ENCODE data around the gene STAT2.
"Not testable (repeated sequence)": the region's sequence is repeated elsewhere in the genome, so short reads cannot be mapped to it uniquely, and the experiment has no call there.

Gene STAT2

DNA sequence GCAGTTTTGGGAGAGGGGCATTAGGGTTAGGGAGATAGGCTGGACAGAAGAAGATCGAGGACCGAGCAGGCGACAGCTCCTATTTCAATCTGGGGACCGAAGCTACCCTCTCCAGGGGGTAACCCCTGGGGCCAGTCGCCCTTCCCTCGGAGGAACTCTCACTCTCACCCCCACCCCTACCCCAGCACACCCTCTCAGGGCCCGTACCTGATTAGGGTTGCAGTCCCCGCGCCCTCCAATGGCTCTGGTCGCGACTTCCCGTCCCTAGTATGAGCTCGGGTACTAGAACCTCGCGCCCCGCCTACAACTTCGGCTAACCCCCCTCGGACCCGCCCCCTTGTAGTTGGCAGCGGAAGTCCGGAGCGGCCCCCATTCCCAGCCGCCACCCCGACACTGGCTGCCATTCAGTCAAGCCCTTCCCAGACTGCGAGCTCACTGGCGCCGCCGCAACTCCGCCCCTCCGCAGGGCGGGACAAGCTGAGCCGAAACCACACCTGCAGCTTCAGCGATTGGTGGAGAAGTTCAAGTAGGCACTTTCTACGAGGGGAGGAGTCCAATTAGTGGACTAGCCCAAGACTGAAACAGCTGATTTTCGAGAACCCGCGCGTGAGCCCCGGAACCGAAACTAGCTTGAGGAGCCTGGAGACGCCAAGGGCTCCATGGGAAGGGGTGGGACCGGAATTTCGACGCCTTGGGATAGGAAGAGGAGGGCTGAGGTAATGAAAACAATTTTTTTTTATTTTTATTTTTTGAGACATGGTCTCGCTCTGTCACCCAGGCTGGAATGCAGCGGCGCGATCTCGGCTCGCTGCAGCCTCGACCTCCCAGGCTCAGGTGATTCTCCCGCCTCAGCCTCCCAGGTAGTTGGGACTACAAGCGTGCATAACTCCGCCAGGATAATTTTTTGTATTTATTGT is at the start of gene STAT2:
STAT2 (minus strand) TSS at position 257 of the 917 bp plus-strand sequence. CDS start 3,536 bp downstream, outside the sequence.
- TF ChIP-seq, protein P1, sequence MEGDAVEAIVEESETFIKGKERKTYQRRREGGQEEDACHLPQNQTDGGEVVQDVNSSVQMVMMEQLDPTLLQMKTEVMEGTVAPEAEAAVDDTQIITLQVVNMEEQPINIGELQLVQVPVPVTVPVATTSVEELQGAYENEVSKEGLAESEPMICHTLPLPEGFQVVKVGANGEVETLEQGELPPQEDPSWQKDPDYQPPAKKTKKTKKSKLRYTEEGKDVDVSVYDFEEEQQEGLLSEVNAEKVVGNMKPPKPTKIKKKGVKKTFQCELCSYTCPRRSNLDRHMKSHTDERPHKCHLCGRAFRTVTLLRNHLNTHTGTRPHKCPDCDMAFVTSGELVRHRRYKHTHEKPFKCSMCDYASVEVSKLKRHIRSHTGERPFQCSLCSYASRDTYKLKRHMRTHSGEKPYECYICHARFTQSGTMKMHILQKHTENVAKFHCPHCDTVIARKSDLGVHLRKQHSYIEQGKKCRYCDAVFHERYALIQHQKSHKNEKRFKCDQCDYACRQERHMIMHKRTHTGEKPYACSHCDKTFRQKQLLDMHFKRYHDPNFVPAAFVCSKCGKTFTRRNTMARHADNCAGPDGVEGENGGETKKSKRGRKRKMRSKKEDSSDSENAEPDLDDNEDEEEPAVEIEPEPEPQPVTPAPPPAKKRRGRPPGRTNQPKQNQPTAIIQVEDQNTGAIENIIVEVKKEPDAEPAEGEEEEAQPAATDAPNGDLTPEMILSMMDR (IDR thresholded peaks at IDR 0.05; ENCODE audit: extremely low read depth, insufficient read depth, missing control alignments) = no peak

DNA sequence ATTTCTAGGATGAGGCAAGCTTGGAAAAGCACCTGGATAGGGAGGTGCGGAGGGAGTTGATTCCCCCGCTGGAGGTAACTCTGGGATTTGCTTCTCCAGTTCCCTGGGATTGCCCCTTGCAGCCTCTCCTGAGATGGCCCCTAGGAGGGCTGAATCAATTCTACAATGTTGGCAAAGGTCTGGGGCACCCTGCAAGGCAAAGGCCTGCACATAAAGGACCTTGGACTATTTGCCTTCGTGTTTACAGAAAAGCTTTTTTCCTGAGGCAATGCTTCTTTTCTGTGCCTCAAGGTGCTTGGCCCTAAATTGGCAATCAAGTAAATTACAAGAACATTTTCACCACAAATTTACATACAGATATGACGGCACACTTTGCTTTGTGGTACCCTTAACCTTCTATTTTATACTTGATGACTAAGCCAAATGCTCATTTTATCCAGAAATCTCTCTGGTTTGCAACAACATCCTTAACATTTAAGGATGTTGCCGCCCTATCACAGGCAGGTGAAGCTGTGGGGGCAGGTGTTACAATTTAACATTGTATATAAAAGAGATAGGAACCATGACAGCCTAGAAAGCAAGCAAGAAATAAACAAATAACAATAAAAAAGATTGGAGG is 49.0 kb upstream of the STAT2 start:
- no peak for DNase-seq (ENCODE audit: low spot score)
- in situ Hi-C loops (cut with MboI; ENCODE audit: low pct_unique_long_range_greater_than_20kb, low sequenced_read_pairs, unreplicated experiment) = no loop called here
- TF ChIP-seq, protein P1 (IDR thresholded peaks at IDR 0.05; ENCODE audit: extremely low read depth, insufficient read depth, missing control alignments) = no peak

More for the DNA sequence above, at the start of gene STAT2:
- DNase-seq (ENCODE audit: low spot score) = peak; percentile 92
- in situ Hi-C loops (cut with MboI; ENCODE audit: low pct_unique_long_range_greater_than_20kb, low sequenced_read_pairs, unreplicated experiment) = no loop called here

DNA sequence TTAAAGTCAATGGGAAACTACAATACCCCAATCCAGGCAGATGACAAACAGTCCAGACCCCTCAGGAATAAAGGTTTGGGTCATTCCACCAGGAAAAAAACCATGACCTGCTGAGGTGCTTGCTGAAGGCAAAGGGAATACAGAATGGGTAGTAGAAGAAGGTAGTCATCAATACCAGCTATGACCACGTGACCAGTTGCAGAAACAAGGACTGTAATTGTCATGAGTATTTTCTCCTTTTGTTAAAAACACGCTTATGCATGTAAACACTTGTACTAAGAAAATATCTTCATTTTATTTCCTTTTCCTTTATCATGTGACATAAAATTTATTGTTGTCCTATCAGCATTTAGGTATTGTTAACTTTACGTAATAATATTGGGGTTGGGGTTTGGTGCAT is 44.3 kb upstream of the STAT2 start:
- in situ Hi-C loops (cut with MboI; ENCODE audit: low pct_unique_long_range_greater_than_20kb, low sequenced_read_pairs, unreplicated experiment); DNase-seq (ENCODE audit: low spot score): not testable (repeated sequence)

DNA sequence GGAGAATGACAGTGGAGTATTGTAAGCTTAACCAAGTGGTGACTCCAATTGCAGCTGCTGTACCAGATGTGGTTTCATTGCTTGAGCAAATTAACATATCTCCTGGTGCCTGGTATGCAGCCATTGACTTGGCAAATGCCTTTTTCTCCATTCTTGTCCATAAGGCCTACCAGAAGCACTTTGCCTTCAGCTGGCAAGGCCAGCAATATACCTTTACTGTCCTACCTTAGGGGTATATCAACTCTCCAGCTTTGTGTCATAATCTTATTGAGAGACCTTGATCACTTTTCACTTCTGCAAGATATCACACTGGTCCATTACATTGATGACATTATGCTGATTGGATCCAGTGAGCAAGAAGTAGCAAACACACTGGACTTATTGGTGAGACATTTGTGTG is 41.7 kb upstream of the STAT2 start:
- in situ Hi-C loops (cut with MboI; ENCODE audit: low pct_unique_long_range_greater_than_20kb, low sequenced_read_pairs, unreplicated experiment); DNase-seq (ENCODE audit: low spot score): not testable (repeated sequence)

DNA sequence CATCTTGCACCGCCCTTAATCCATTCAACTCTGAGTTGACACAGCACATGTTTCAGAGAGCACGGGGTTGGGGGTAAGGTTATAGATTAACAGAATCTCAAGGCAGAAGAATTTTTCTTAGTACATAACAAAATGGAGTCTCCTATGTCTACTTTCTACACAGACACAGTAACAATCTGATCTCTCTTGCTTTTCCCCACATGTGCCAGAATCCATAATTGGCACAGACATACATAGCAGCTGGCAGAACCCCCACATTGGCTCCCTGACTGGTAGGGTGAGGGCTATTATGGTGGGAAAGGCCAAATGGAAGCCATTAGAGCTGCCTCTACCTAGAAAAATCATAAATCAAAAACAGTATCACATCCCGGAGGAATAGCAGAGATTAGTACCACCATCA is 41.2 kb upstream of the STAT2 start:
- in situ Hi-C loops (cut with MboI; ENCODE audit: low pct_unique_long_range_greater_than_20kb, low sequenced_read_pairs, unreplicated experiment); DNase-seq (ENCODE audit: low spot score): not testable (repeated sequence)

DNA sequence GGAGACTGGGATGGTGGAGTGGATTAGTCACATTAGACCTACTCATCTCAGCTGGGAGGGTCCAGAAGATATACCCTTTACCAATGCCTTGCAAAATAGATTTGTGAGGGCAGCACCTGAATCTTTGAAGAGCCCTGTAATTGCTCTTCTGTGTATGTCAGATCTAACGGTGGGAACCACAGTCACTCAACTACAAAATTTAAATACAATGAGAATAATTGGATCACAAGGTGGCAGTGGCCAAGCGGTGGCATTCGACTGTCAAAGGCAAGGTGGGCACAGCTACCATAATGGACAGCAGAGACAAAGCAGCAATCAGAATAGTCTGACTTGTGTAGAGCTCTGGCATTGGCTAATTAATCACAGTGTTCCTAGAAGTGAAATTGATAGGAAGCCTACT is 39.6 kb upstream of the STAT2 start:
- DNase-seq (ENCODE audit: low spot score); in situ Hi-C loops (cut with MboI; ENCODE audit: low pct_unique_long_range_greater_than_20kb, low sequenced_read_pairs, unreplicated experiment): not testable (repeated sequence)

DNA sequence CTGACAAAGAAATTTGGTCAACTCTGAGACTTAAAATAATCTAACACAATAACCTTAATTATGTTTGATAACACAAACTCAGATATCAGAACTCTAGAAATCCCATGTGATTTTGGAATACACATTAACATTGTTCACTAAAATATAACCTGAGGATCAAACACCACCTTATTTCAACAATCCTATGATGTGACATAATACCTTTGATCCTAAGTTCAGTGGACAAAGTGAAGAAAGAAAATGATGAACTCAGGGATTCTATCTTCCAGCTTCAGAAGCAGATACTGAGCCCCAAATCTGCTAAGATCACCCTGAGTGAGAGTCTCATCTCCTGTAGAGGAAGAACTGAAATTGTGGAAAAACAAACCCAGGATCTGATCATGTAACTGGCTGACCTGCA is 38.4 kb upstream of the STAT2 start:
- TF ChIP-seq, protein P1 (IDR thresholded peaks at IDR 0.05; ENCODE audit: extremely low read depth, insufficient read depth, missing control alignments) = no peak
- in situ Hi-C loops (cut with MboI; ENCODE audit: low pct_unique_long_range_greater_than_20kb, low sequenced_read_pairs, unreplicated experiment) = no loop called here
- no peak for DNase-seq (ENCODE audit: low spot score)

DNA sequence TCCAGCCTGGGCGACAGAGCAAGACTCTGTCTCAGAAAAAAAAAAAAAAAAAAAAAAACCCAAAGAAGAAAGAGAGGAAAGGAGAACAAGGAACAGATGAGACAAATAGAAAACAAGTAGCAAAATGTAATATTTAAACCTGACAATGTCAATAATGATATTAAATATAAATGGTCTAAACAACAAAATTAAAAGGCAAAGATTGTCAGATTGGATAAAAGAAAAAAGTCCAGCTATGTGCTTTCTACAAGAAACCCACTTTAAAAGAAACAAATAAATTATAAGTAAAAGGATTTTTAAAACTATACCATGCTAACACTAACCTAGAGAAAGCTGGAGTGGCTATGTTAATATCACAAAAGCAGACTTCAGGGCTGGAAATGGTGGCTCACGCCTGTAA is 32.4 kb upstream of the STAT2 start:
- in situ Hi-C loops (cut with MboI; ENCODE audit: low pct_unique_long_range_greater_than_20kb, low sequenced_read_pairs, unreplicated experiment) = no loop called here
- DNase-seq (ENCODE audit: low spot score) = no peak
- TF ChIP-seq, protein P1 (IDR thresholded peaks at IDR 0.05; ENCODE audit: extremely low read depth, insufficient read depth, missing control alignments) = no peak

All from GM13977 (cell line).